Activated T-cell treated with anti-CD3 and anti-CD28 coated beads, Interleukin-2, amount 50 U/mL, for 48 hours (primary cell): Measurements from ENCODE around the gene NOVA2.
"Not testable (repeated sequence)": the region's sequence is repeated elsewhere in the genome, so short reads cannot be mapped to it uniquely, and the experiment has no call there.

Source experiments
- DNase-seq, 2 experiments: peaks; one replicate each; pipeline ENCODE4 v3.0.0-alpha.2; 2020

NOVA2 gene

GRCh38 chr19:45922281-45922680 lies 51.4 kb downstream of the NOVA2 start:
- DNase-seq: peak in 1 of 2 experiments; percentile 30

GRCh38 chr19:45920458-45920857 lies 53.2 kb downstream of the NOVA2 start:
- DNase-seq: no peak

- DNase-seq: no peak
Measured at GRCh38 chr19:45919678-45920077, 54.0 kb downstream of the NOVA2 start.

- no peak for DNase-seq
Measured at GRCh38 chr19:45918721-45919120, 54.9 kb downstream of the NOVA2 start.

GRCh38 chr19:45917421-45918091 lies 56.1 kb downstream of the NOVA2 start:
- DNase-seq: no peak

GRCh38 chr19:45913874-45914830 lies 59.5 kb downstream of the NOVA2 start, which contains the start of gene NANOS2:
NANOS2 (minus strand) TSS chr19:45914778; CDS start chr19:45914693, 85 bp downstream.
- DNase-seq: no peak

GRCh38 chr19:45911291-45911690 lies 62.4 kb downstream of the NOVA2 start:
- no peak for DNase-seq

- no peak for DNase-seq
Measured at GRCh38 chr19:45908956-45909355, 64.7 kb downstream of the NOVA2 start.

GRCh38 chr19:45906221-45906620 lies 67.4 kb downstream of the NOVA2 start:
- no peak for DNase-seq

- no peak for DNase-seq
Measured at GRCh38 chr19:45905011-45905410, 68.7 kb downstream of the NOVA2 start.

GRCh38 chr19:45902651-45903625 lies 70.7 kb downstream of the NOVA2 start:
- peak; percentile 99 to 100 for DNase-seq

- DNase-seq: peak in 1 of 2 experiments; percentile 48
Measured at GRCh38 chr19:45901912-45902650, 71.6 kb downstream of the NOVA2 start, which contains the start of gene MYPOP. MYPOP (minus strand) TSS chr19:45902613; CDS start chr19:45901773, 840 bp downstream.

GRCh38 chr19:45901432-45901911 lies 72.2 kb downstream of the NOVA2 start:
- DNase-seq: peak; percentile 49 to 59

- DNase-seq: no peak
Measured at GRCh38 chr19:45900738-45901431, 72.8 kb downstream of the NOVA2 start.

GRCh38 chr19:45899919-45900589 lies 73.6 kb downstream of the NOVA2 start:
- no peak for DNase-seq

- no peak for DNase-seq
Measured at GRCh38 chr19:45899253-45899652, 74.4 kb downstream of the NOVA2 start.

GRCh38 chr19:45897261-45897812 lies 76.3 kb downstream of the NOVA2 start:
- DNase-seq: no peak

GRCh38 chr19:45895983-45896599 lies 77.6 kb downstream of the NOVA2 start:
- DNase-seq: not testable (repeated sequence)

- no peak for DNase-seq
Measured at GRCh38 chr19:45895519-45895972, 78.1 kb downstream of the NOVA2 start.
